Gastrocnemius medialis (tissue), 4 donors: ENCODE measurements around the gene CEACAM20. TPM values are rescaled to one million over a fixed set of nuclear protein-coding genes. Genes with fewer than 3 reads are reported as not detected.

Experiments used
- ATAC-seq, 2 donors: fragments of 150-250 bp; one replicate each; pipeline ENCODE4 v1.9.1; 2016
- DNase-seq, 2 donors: peaks; one replicate each; pipeline ENCODE4 v3.0.0-alpha.2; 2019
- H3K27ac ChIP-seq, 4 donors: fragments of 200-600 bp; sonication (generic); 1 replicate in 1 of 4; 2 replicates in 3 of 4; pipeline ENCODE4 v1.5.1; 2016 to 2018; ENCODE audit warnings: mild to moderate bottlenecking in 2 of 4, moderate library complexity in 1 of 4
- H3K27me3 ChIP-seq, 3 donors: fragments of 200-600 bp; sonication (generic) in 2 of 3; 1 replicate in 1 of 3; 2 replicates in 2 of 3; pipeline versions ENCODE4 v1.5.1 to v1.6.0; 2016 to 2019; ENCODE audit warnings: mild to moderate bottlenecking in 1 of 3, moderate library complexity in 1 of 3
- H3K36me3 ChIP-seq, 2 donors: fragments of 200-600 bp; sonication (generic) in 1 of 2; one replicate each; pipeline ENCODE4 v1.5.1; 2017 to 2018
- H3K4me1 ChIP-seq, 2 donors: fragments of 200-600 bp; sonication (generic) in 1 of 2; one replicate each; pipeline ENCODE4 v1.5.1; 2016 to 2017; ENCODE audit warnings: mild to moderate bottlenecking in 2 of 2
- H3K4me3 ChIP-seq, 4 donors: fragments of 200-600 bp; sonication (generic) in 3 of 4; 1 replicate in 1 of 4; 2 replicates in 3 of 4; pipeline ENCODE4 v1.5.1; 2016 to 2019; ENCODE audit warnings: mild to moderate bottlenecking in 2 of 4
- H3K9me3 ChIP-seq, 3 donors: fragments of 200-600 bp; sonication (generic) in 2 of 3; 1 replicate in 1 of 3; 2 replicates in 2 of 3; pipeline ENCODE4 v1.5.1; 2016 to 2019
- CTCF ChIP-seq, 5 experiments: fragments of 450-650 bp in 3 of 5; fragments of 200-600 bp in 2 of 5; sonication (generic) in 2 of 5; IDR thresholded peaks in 4 of 5; conservative IDR thresholded peaks in 1 of 5; 1 replicate in 4 of 5; 2 replicates in 1 of 5; pipeline ENCODE4 v1.5.1; 2016 to 2019; ENCODE audit warnings: antibody characterized with exemption in 5 of 5, mild to moderate bottlenecking in 3 of 5, moderate library complexity in 3 of 5
- POLR2A ChIP-seq, 2 donors: fragments of 450-650 bp; IDR thresholded peaks; one replicate each; pipeline ENCODE4 v1.6.1; 2017; ENCODE audit warnings: antibody characterized with exemption in 2 of 2, mild to moderate bottlenecking in 2 of 2, moderate library complexity in 2 of 2
- in situ Hi-C, 4 donors: fragments of 200-750 bp; cut with MboI; loops; one replicate each; pipeline versions ENCODE4 v1.15.0 to v1.8.0; 2017; ENCODE audit warnings: low sequenced_read_pairs in 4 of 4
- intact Hi-C: fragments of 100-400 bp; cut with DNase I; formaldehyde crosslinking; loops from one replicate; pipeline ENCODE4 v1.15.1; 2023; ENCODE audit warnings: low total_unique reads
- total RNA-seq, 4 donors: library from RNA; depleted of rRNA; stranded (reverse); fragments of >200 nt; gene quantifications; one replicate each; pipeline versions ENCODE4 v1.1.0 to v1.2.3, GENCODE V29; 2016

Gene CEACAM20
- total RNA-seq, 4 donors from 2014 or later = not detected

- Histone ChIP-seq H3K27ac (no peak overlapping the region), H3K4me3 (no peak overlapping the region), H3K4me1 (no peaks in the 10 kb centered on the region), H3K9me3 (no peaks in the 10 kb centered on the region), H3K27me3 (peaks cover 0 to 4% (median 3%) of the 10 kb centered on the region in 3 donors), H3K36me3 (no peaks in the 10 kb centered on the region)
- no peak for TF ChIP-seq CTCF (IDR thresholded peaks at IDR 0.05 in 4 of 5, conservative IDR thresholded peaks at IDR 0.05 in 1 of 5)
- no peak for TF ChIP-seq POLR2A (IDR thresholded peaks at IDR 0.05)
- ATAC-seq = no peak
- intact Hi-C loops (no loop called here), in situ Hi-C loops (no loop called here)
- DNase-seq = no peak
These were observed 3.3 kb upstream of the CEACAM20 start for GRCh38 chr19:44532819-44533218.

GRCh38 chr19:44530777-44531176 lies 1.3 kb upstream of the CEACAM20 start:
- in situ Hi-C loops = no loop called here
- no peak overlapping the region for H3K27ac ChIP-seq
- TF ChIP-seq CTCF (IDR thresholded peaks at IDR 0.05 in 4 of 5, conservative IDR thresholded peaks at IDR 0.05 in 1 of 5) = no peak
- no peak for TF ChIP-seq POLR2A (IDR thresholded peaks at IDR 0.05)
- ATAC-seq (no peak), DNase-seq (no peak)
- no peak overlapping the region for H3K4me3 ChIP-seq
- intact Hi-C loops = no loop called here
- H3K4me1 ChIP-seq = no peaks in the 10 kb centered on the region
- peaks cover 0 to 4% (median 3%) of the 10 kb centered on the region in 3 donors for H3K27me3 ChIP-seq
- no peaks in the 10 kb centered on the region for H3K36me3 ChIP-seq
- no peaks in the 10 kb centered on the region for H3K9me3 ChIP-seq

GRCh38 chr19:44527554-44527953 lies 1.9 kb downstream of the CEACAM20 start:
- H3K36me3 ChIP-seq = no peaks in the 10 kb centered on the region
- H3K9me3 ChIP-seq = no peaks in the 10 kb centered on the region
- peaks cover 0 to 4% (median 0%) of the 10 kb centered on the region in 3 donors for H3K27me3 ChIP-seq
- intact Hi-C loops = no loop called here
- H3K4me1 ChIP-seq = no peaks in the 10 kb centered on the region
- no peak overlapping the region for H3K27ac ChIP-seq
- no peak for DNase-seq
- no peak for ATAC-seq
- TF ChIP-seq CTCF (IDR thresholded peaks at IDR 0.05 in 4 of 5, conservative IDR thresholded peaks at IDR 0.05 in 1 of 5) (no peak), POLR2A (IDR thresholded peaks at IDR 0.05) (no peak)
- in situ Hi-C loops = no loop called here
- H3K4me3 ChIP-seq = no peak overlapping the region

- no peak for ATAC-seq
- intact Hi-C loops = no loop called here
- no peak for DNase-seq
- no peak overlapping the region for H3K4me3 ChIP-seq
- H3K9me3 ChIP-seq = no peaks in the 10 kb centered on the region
- H3K4me1 ChIP-seq = no peaks in the 10 kb centered on the region
- no peaks in the 10 kb centered on the region for H3K36me3 ChIP-seq
- TF ChIP-seq POLR2A (IDR thresholded peaks at IDR 0.05) (no peak), CTCF (IDR thresholded peaks at IDR 0.05 in 4 of 5, conservative IDR thresholded peaks at IDR 0.05 in 1 of 5) (no peak)
- H3K27ac ChIP-seq = no peak overlapping the region
- in situ Hi-C loops = no loop called here
- peaks cover 0 to 4% (median 0%) of the 10 kb centered on the region in 3 donors for H3K27me3 ChIP-seq
These were observed 3.6 kb downstream of the CEACAM20 start for GRCh38 chr19:44525721-44526430.

- no peaks in the 10 kb centered on the region for H3K36me3 ChIP-seq
- intact Hi-C loops (no loop called here), in situ Hi-C loops (no loop called here)
- ATAC-seq (no peak), DNase-seq (no peak)
- TF ChIP-seq CTCF (IDR thresholded peaks at IDR 0.05 in 4 of 5, conservative IDR thresholded peaks at IDR 0.05 in 1 of 5) = no peak
- TF ChIP-seq POLR2A (IDR thresholded peaks at IDR 0.05) = no peak
- H3K4me1 ChIP-seq = no peaks in the 10 kb centered on the region
- H3K4me3 ChIP-seq = no peak overlapping the region
- H3K27me3 ChIP-seq = no peaks in the 10 kb centered on the region
- H3K9me3 ChIP-seq = no peaks in the 10 kb centered on the region
- H3K27ac ChIP-seq = no peak overlapping the region
These were observed 8.1 kb downstream of the CEACAM20 start for GRCh38 chr19:44521370-44521769.
